Activated CD8-positive, alpha-beta T cell treated with anti-CD3 and anti-CD28 coated beads for 36 hours (primary cell): ENCODE data around the gene BCAS1. TPM values are rescaled to one million over a fixed set of nuclear protein-coding genes. Genes with fewer than 3 reads are reported as not detected.
A peak's percentile ranks its signal among the peaks of the same experiment; 100 is the strongest.

Experiments
- ATAC-seq: fragments of 200-7000 bp; cut with Tn5 transposase; one replicate; pipeline ENCODE4 v1.10.0; 2021; ENCODE audit warnings: mild to moderate bottlenecking, moderate library complexity
- CTCF ChIA-PET: fragments of 350-600 bp; sonication (Branson Sonifier 250); formaldehyde crosslinking; loops from one replicate; lab custom pipeline; 2021; ENCODE audit warnings: antibody characterized with exemption; lab: Charles Lee
- POLR2A ChIA-PET: fragments of 350-600 bp; sonication (Branson Sonifier 250); formaldehyde crosslinking; loops from one replicate; lab custom pipeline; 2021; ENCODE audit warnings: antibody characterized with exemption; lab: Charles Lee
- DNase-seq: peaks from one replicate; pipeline ENCODE4 v3.0.0-alpha.2; 2020
- H3K27ac Mint-ChIP-seq: one replicate; pipeline ENCODE4 v1.8.0; 2021; ENCODE audit warnings: mild to moderate bottlenecking, mixed read lengths
- H3K27me3 Mint-ChIP-seq: one replicate; pipeline ENCODE4 v1.8.0; 2021; ENCODE audit warnings: mixed read lengths
- H3K36me3 Mint-ChIP-seq: one replicate; pipeline ENCODE4 v1.8.0; 2021; ENCODE audit warnings: low read depth, mixed read lengths
- H3K4me1 Mint-ChIP-seq: one replicate; pipeline ENCODE4 v1.8.0; 2021; ENCODE audit warnings: low read depth, mixed read lengths
- H3K4me3 Mint-ChIP-seq: one replicate; pipeline ENCODE4 v1.8.0; 2021; ENCODE audit warnings: mild to moderate bottlenecking, moderate library complexity, mixed read lengths
- H3K9me3 Mint-ChIP-seq: one replicate; pipeline ENCODE4 v1.8.0; 2021; ENCODE audit warnings: mixed read lengths
- intact Hi-C: fragments of 100-400 bp; cut with micrococcal nuclease; formaldehyde crosslinking; loops from one replicate; pipeline ENCODE4 v1.10.0; 2022
- total RNA-seq, 2 experiments: library from RNA; stranded (reverse); gene quantifications; one replicate each; pipeline ENCODE4 v1.2.3, GENCODE V29; 2021
- TF ChIP-seq, protein P1 (sequence below): fragments of 200-600 bp; IDR thresholded peaks from one replicate; pipeline ENCODE4 v1.8.0; 2022; ENCODE audit warnings: antibody characterized with exemption, mild to moderate bottlenecking

Gene BCAS1
- total RNA-seq, 2 experiments from 2014 or later, result 0.09 TPM; not detected in 1

DNA sequence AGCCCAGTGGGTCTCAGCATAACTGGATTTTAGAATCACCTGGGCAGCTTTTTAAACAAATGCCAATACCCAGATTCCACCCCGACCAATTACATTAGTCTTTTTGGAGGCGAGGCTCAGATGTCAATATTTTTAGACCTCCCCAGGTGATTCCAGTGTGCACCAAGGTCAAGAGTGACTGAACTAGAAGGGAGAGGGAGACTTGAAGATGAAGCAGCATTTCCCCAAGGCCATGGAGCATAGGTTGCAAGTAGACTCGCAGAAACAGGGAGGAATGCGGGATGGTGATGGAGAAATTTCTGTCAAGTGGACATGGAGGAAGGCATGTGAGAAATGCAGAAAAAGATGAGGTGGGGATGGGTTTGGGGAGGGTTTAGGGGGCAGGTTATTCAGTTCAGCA is 64.9 kb downstream of the BCAS1 start:
- Mint-ChIP-seq H3K4me3 (no peak overlapping the region), H3K27ac (no peak overlapping the region), H3K4me1 (peaks cover 3% of the 10 kb centered on the region), H3K27me3 (peaks cover 6% of the 10 kb centered on the region), H3K36me3 (no peaks in the 10 kb centered on the region), H3K9me3 (peaks cover 15% of the 10 kb centered on the region)
- intact Hi-C loops, result no loop called here
- no peak for ATAC-seq
- DNase-seq, result no peak
- ChIA-PET CTCF (no interaction called here), POLR2A (no interaction called here)
- TF ChIP-seq, protein P1, sequence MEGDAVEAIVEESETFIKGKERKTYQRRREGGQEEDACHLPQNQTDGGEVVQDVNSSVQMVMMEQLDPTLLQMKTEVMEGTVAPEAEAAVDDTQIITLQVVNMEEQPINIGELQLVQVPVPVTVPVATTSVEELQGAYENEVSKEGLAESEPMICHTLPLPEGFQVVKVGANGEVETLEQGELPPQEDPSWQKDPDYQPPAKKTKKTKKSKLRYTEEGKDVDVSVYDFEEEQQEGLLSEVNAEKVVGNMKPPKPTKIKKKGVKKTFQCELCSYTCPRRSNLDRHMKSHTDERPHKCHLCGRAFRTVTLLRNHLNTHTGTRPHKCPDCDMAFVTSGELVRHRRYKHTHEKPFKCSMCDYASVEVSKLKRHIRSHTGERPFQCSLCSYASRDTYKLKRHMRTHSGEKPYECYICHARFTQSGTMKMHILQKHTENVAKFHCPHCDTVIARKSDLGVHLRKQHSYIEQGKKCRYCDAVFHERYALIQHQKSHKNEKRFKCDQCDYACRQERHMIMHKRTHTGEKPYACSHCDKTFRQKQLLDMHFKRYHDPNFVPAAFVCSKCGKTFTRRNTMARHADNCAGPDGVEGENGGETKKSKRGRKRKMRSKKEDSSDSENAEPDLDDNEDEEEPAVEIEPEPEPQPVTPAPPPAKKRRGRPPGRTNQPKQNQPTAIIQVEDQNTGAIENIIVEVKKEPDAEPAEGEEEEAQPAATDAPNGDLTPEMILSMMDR, result no peak

DNA sequence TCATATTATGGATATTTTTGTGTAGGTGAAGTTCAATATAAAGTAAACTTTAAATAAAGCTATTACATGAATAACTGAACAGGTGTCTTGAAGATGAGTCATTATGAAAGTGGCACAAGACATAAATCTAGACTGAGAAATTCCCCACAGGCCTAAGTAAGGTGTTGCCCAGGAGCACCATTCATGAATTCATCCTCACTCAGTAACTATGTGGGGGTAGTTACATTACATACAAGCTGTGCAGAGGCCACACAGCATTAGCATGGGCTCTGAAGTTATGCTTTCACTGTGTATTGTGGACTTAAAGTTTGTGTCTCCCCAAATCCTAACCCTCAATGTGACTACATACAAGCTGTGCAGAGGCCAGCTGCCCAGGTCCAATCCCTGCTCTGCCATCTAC is 65.9 kb downstream of the BCAS1 start:
- ATAC-seq (peak; percentile 80), DNase-seq (peak; percentile 7)
- ChIA-PET POLR2A (no interaction called here), CTCF (no interaction called here)
- Mint-ChIP-seq H3K4me1 (peaks cover 3% of the 10 kb centered on the region), H3K27me3 (peaks cover 6% of the 10 kb centered on the region), H3K27ac (no peak overlapping the region), H3K4me3 (no peak overlapping the region), H3K36me3 (no peaks in the 10 kb centered on the region), H3K9me3 (peaks cover 22% of the 10 kb centered on the region)
- TF ChIP-seq, protein P1, result no peak
- intact Hi-C loops, result no loop called here

DNA sequence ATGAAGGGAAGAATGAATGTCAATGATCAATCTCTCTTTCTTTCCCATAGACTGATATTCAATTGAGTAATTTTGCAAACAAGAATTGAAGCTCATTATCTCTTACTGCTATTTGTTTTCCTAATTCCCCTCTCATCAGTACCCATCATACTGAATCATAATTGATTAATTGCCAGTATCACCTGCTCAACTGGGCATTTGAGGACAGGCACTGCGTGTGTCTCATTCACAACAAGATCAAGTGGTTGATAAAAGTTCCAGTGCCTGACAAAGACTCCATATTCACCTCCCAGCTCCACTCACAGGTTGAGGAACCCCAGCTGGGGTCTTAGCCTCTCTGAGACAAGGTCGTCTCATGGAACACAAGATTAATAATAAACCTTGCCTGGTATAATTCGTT is 67.7 kb downstream of the BCAS1 start:
- ChIA-PET CTCF (no interaction called here), POLR2A (no interaction called here)
- Mint-ChIP-seq H3K4me3 (no peak overlapping the region), H3K27me3 (peaks cover 4% of the 10 kb centered on the region), H3K27ac (no peak overlapping the region), H3K9me3 (peaks cover 22% of the 10 kb centered on the region), H3K36me3 (no peaks in the 10 kb centered on the region), H3K4me1 (peaks cover 3% of the 10 kb centered on the region)
- intact Hi-C loops, result no loop called here
- no peak for ATAC-seq
- DNase-seq, result no peak
- TF ChIP-seq, protein P1, result no peak

GRCh38 chr20:54002056-54002575 is 68.3 kb downstream of the BCAS1 start:
- Mint-ChIP-seq H3K27ac (no peak overlapping the region), H3K36me3 (no peaks in the 10 kb centered on the region), H3K9me3 (peaks cover 22% of the 10 kb centered on the region), H3K4me3 (no peak overlapping the region), H3K27me3 (peaks cover 3% of the 10 kb centered on the region), H3K4me1 (peaks cover 3% of the 10 kb centered on the region)
- ChIA-PET CTCF (no interaction called here), POLR2A (no interaction called here)
- DNase-seq (no peak), ATAC-seq (no peak)
- TF ChIP-seq, protein P1, result no peak
- intact Hi-C loops, result no loop called here

DNA sequence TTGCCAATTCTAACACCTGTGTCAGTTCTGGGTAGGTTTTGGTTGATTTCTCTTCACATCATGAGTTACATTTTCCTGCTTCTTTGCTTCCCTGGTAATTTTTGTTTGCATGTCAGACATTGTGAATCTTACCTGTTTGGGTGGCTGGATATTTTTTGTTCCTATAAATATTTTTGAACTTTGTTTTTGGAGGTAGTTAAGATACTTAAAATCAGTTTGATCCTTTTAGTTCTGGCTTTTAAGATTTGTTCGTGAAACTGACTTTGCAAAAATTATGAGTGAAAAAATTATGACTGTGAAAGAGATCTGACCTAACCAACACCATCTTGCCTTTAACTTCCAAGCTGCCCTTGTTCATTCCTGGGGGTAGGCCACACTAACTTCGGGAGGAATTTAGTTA is 69.5 kb downstream of the BCAS1 start:
- DNase-seq (no peak), ATAC-seq (no peak)
- intact Hi-C loops, result no loop called here
- Mint-ChIP-seq H3K27ac (no peak overlapping the region), H3K9me3 (peaks cover 22% of the 10 kb centered on the region), H3K4me3 (no peak overlapping the region), H3K36me3 (no peaks in the 10 kb centered on the region), H3K4me1 (peaks cover 3% of the 10 kb centered on the region), H3K27me3 (peaks cover 8% of the 10 kb centered on the region)
- ChIA-PET POLR2A (no interaction called here), CTCF (no interaction called here)
- TF ChIP-seq, protein P1, result no peak
